Measurements from ENCODE around the gene TERT. TPM values are rescaled to one million over a fixed set of nuclear protein-coding genes. Genes with fewer than 3 reads are reported as not detected.

Gene TERT
- total and polyA plus RNA-seq, 12 donors = 0.29 TPM; not detected in 11

GRCh38 chr5:1315018-1315708, 20.3 kb upstream of the TERT start:
- Histone ChIP-seq H3K27ac (no peak overlapping the region), H3K36me3 (replicated peaks in 1 of 2) (peaks cover 0 to 25% of the 10 kb centered on the region in 2 donors), H3K4me3 (no peak overlapping the region), H3K27me3 (no peaks in the 10 kb centered on the region), H3K9me3 (replicated peaks in 1 of 3) (no peaks in the 10 kb centered on the region), H3K4me1 (replicated peaks in 1 of 2) (no peaks in the 10 kb centered on the region)
- DNase-seq = peak in 2 of 7 donors; percentile 8 to 21
- WGBS, 4 donors = 72 to 84% (median 81%) methylated on average over 9 to 13 of the region's 13 CpGs
- TF ChIP-seq POLR2A (IDR thresholded peaks at IDR 0.05) = no peak
- no peak for TF ChIP-seq CTCF (IDR thresholded peaks at IDR 0.05)
- intact Hi-C loops (cut with DNase I) = no loop called here

- intact Hi-C loops (cut with DNase I) = no loop called here
- no peaks in the 10 kb centered on the region for H3K9me3 ChIP-seq (replicated peaks in 1 of 3)
- TF ChIP-seq CTCF (IDR thresholded peaks at IDR 0.05) = no peak
- no peak for TF ChIP-seq POLR2A (IDR thresholded peaks at IDR 0.05)
- 90 to 95% (median 93%) methylated on average over 8 to 13 of the region's 13 CpGs for WGBS, 4 donors
- H3K4me3 ChIP-seq = no peak overlapping the region
- H3K4me1 ChIP-seq (replicated peaks in 1 of 2) = no peaks in the 10 kb centered on the region
- DNase-seq = peak in 2 of 7 donors; percentile 15 to 28
- H3K27me3 ChIP-seq = no peaks in the 10 kb centered on the region
- peaks cover 0 to 20% of the 10 kb centered on the region in 2 donors for H3K36me3 ChIP-seq (replicated peaks in 1 of 2)
- H3K27ac ChIP-seq = no peak overlapping the region
Measured at GRCh38 chr5:1314564-1314982, 19.7 kb upstream of the TERT start.

GRCh38 chr5:1312993-1313833, 18.3 kb upstream of the TERT start:
- no peaks in the 10 kb centered on the region for H3K4me1 ChIP-seq (replicated peaks in 1 of 2)
- H3K27ac ChIP-seq = no peak overlapping the region
- peaks cover 0 to 8% of the 10 kb centered on the region in 2 donors for H3K36me3 ChIP-seq (replicated peaks in 1 of 2)
- intact Hi-C loops (cut with DNase I) = no loop called here
- WGBS, 4 donors = 68 to 71% (median 70%) methylated on average over 14 to 25 of the region's 25 CpGs
- H3K27me3 ChIP-seq = no peaks in the 10 kb centered on the region
- TF ChIP-seq CTCF (IDR thresholded peaks at IDR 0.05) (no peak), POLR2A (IDR thresholded peaks at IDR 0.05) (no peak)
- H3K9me3 ChIP-seq (replicated peaks in 1 of 3) = no peaks in the 10 kb centered on the region
- peak in 2 of 7 donors; percentile 13 to 43 for DNase-seq
- no peak overlapping the region for H3K4me3 ChIP-seq

GRCh38 chr5:1312206-1312605, 17.3 kb upstream of the TERT start:
- 71 to 83% (median 74%) methylated on average over 7 of the region's 7 CpGs for WGBS, 4 donors
- H3K9me3 ChIP-seq (replicated peaks in 1 of 3) = no peaks in the 10 kb centered on the region
- DNase-seq = peak in 1 of 7 donors; percentile 29
- no peak overlapping the region for H3K4me3 ChIP-seq
- H3K4me1 ChIP-seq (replicated peaks in 1 of 2) = no peaks in the 10 kb centered on the region
- intact Hi-C loops (cut with DNase I) = no loop called here
- no peaks in the 10 kb centered on the region for H3K27me3 ChIP-seq
- H3K27ac ChIP-seq = no peak overlapping the region
- TF ChIP-seq CTCF (IDR thresholded peaks at IDR 0.05) = no peak
- no peak for TF ChIP-seq POLR2A (IDR thresholded peaks at IDR 0.05)
- H3K36me3 ChIP-seq (replicated peaks in 1 of 2) = no peaks in the 10 kb centered on the region
